Measurements from ENCODE around the gene OCRL. TPM values are rescaled to one million over a fixed set of nuclear protein-coding genes. Genes with fewer than 3 reads are reported as not detected.

The OCRL gene
- polyA plus RNA-seq, 3 donors from 2014 or later = 0.31 TPM; not detected in 2

- Mint-ChIP-seq H3K36me3 (no peaks in the 10 kb centered on the region), H3K27ac (no peak overlapping the region), H3K4me1 (no peaks in the 10 kb centered on the region), H3K9me3 (no peaks in the 10 kb centered on the region), H3K27me3 (ENCODE audit: low read depth in 3 of 3) (peaks cover 0 to 5% (median 0%) of the 10 kb centered on the region in 3 donors), H3K4me3 (no peak overlapping the region)
- DNase-seq = no peak
Observed at GRCh38 chrX:129577877-129578276, 37.8 kb downstream of the OCRL start.

- Mint-ChIP-seq H3K4me1 (no peaks in the 10 kb centered on the region), H3K4me3 (no peak overlapping the region), H3K27ac (no peak overlapping the region), H3K27me3 (ENCODE audit: low read depth in 3 of 3) (peaks cover 0 to 5% (median 2%) of the 10 kb centered on the region in 3 donors), H3K9me3 (no peaks in the 10 kb centered on the region), H3K36me3 (no peaks in the 10 kb centered on the region)
- DNase-seq = no peak
Observed at GRCh38 chrX:129581904-129582303, 41.8 kb downstream of the OCRL start.

- Mint-ChIP-seq H3K27me3 (ENCODE audit: low read depth in 3 of 3) (peaks cover 0 to 4% (median 2%) of the 10 kb centered on the region in 3 donors), H3K9me3 (no peaks in the 10 kb centered on the region), H3K36me3 (peaks cover 0 to 6% (median 0%) of the 10 kb centered on the region in 3 donors), H3K4me1 (no peaks in the 10 kb centered on the region), H3K27ac (no peak overlapping the region), H3K4me3 (no peak overlapping the region)
- no peak for DNase-seq
Observed at GRCh38 chrX:129585167-129585566, 45.1 kb downstream of the OCRL start.

GRCh38 chrX:129585691-129586090 lies 45.6 kb downstream of the OCRL start:
- no peaks in the 10 kb centered on the region for H3K9me3 Mint-ChIP-seq
- peaks cover 0 to 2% (median 0%) of the 10 kb centered on the region in 3 donors for H3K27me3 Mint-ChIP-seq (ENCODE audit: low read depth in 3 of 3)
- DNase-seq = no peak
- peaks cover 0 to 6% (median 0%) of the 10 kb centered on the region in 3 donors for H3K36me3 Mint-ChIP-seq
- no peak overlapping the region for H3K4me3 Mint-ChIP-seq
- no peak overlapping the region for H3K27ac Mint-ChIP-seq
- H3K4me1 Mint-ChIP-seq = no peaks in the 10 kb centered on the region

DNA sequence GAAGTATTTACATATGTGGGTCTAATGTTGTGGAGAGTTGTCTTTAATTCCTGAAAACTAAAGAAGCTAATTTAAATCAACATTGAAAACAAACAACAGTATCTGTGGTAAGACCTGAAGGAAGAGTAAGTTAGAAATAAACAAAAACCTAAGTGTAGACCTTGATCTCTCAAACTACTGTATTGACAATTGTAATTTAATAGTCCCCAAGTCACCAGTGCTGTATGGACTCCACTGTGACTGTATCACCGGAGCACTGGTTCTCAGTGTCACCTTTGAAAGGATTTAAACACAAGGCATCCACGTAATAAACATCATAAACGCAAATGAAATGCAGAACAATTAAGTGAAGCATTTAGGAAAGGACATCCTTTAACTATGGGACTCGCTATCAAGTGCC lies 46.4 kb downstream of the OCRL start:
- no peak overlapping the region for H3K4me3 Mint-ChIP-seq
- H3K4me1 Mint-ChIP-seq = no peaks in the 10 kb centered on the region

GRCh38 chrX:129590596-129590995 lies 50.5 kb downstream of the OCRL start:
- no peaks in the 10 kb centered on the region for H3K4me1 Mint-ChIP-seq

More for the DNA sequence above, 46.4 kb downstream of the OCRL start:
- Mint-ChIP-seq H3K36me3 (peaks cover 0 to 6% (median 0%) of the 10 kb centered on the region in 3 donors), H3K9me3 (no peaks in the 10 kb centered on the region), H3K27me3 (ENCODE audit: low read depth in 3 of 3) (peaks cover 0 to 2% (median 0%) of the 10 kb centered on the region in 3 donors), H3K27ac (no peak overlapping the region)
- DNase-seq = no peak

DNA sequence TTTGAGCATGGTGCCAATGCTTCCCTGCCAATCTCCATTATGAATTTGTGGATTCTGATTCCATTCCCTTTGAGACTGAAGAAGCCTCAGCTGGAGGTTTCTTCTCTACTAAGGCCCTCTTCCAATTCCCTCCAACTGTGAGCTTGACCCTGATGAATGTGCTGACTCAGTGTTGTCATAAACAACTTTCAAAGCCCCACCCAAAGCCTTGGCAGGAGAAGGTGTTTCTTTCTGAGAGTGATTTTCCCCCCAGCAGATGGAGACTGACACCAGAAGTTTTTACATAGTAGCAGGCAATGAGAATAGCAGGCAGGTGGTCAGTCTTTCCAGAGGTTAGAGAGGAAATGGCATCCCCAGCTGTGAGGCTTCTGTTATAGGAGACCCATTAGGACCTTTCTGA lies 53.1 kb downstream of the OCRL start:
- Mint-ChIP-seq H3K36me3 (peaks cover 0 to 6% (median 0%) of the 10 kb centered on the region in 3 donors), H3K27me3 (ENCODE audit: low read depth in 3 of 3) (peaks cover 0 to 1% (median 0%) of the 10 kb centered on the region in 3 donors), H3K4me3 (no peak overlapping the region), H3K4me1 (no peaks in the 10 kb centered on the region), H3K9me3 (no peaks in the 10 kb centered on the region), H3K27ac (no peak overlapping the region)
- no peak for DNase-seq

More at GRCh38 chrX:129590596-129590995, 50.5 kb downstream of the OCRL start:
- no peaks in the 10 kb centered on the region for H3K9me3 Mint-ChIP-seq
- no peak overlapping the region for H3K4me3 Mint-ChIP-seq
- H3K27me3 Mint-ChIP-seq (ENCODE audit: low read depth in 3 of 3) = no peaks in the 10 kb centered on the region
- peaks cover 0 to 6% (median 0%) of the 10 kb centered on the region in 3 donors for H3K36me3 Mint-ChIP-seq
- no peak for DNase-seq
- no peak overlapping the region for H3K27ac Mint-ChIP-seq

GRCh38 chrX:129594781-129595180 lies 54.7 kb downstream of the OCRL start:
- no peak for DNase-seq
- H3K27me3 Mint-ChIP-seq (ENCODE audit: low read depth in 3 of 3) = peaks cover 0 to 6% (median 1%) of the 10 kb centered on the region in 3 donors
- no peaks in the 10 kb centered on the region for H3K9me3 Mint-ChIP-seq
- no peak overlapping the region for H3K27ac Mint-ChIP-seq
- H3K4me3 Mint-ChIP-seq = no peak overlapping the region
- H3K36me3 Mint-ChIP-seq = peaks cover 0 to 4% (median 0%) of the 10 kb centered on the region in 3 donors
- H3K4me1 Mint-ChIP-seq = no peaks in the 10 kb centered on the region

GRCh38 chrX:129596077-129596476 lies 56.0 kb downstream of the OCRL start:
- Mint-ChIP-seq H3K36me3 (no peaks in the 10 kb centered on the region), H3K9me3 (no peaks in the 10 kb centered on the region), H3K27ac (no peak overlapping the region), H3K27me3 (ENCODE audit: low read depth in 3 of 3) (peaks cover 0 to 7% (median 1%) of the 10 kb centered on the region in 3 donors), H3K4me3 (no peak overlapping the region), H3K4me1 (no peaks in the 10 kb centered on the region)
- DNase-seq = no peak

DNA sequence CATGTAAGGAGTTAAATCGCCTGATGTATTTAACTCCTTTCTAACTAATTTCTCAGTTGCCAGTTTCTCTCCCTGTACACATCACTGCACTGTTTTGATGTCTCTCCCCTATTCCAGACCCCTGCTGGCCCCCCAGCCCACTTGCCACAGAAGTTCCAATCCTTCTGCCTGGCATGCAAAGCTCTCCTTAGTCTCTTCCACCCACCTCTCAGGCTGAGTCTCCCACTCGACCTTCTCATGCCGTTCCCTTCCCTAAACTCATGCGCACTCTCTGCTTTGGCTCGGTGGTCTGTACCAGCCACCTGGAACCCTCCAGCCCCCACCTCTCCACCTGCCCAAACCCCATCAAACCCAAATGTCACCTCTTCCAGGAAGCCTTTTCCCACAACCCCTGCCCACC lies 57.8 kb downstream of the OCRL start:
- Mint-ChIP-seq H3K36me3 (no peaks in the 10 kb centered on the region), H3K4me1 (peaks cover 4 to 10% of the 10 kb centered on the region in 2 donors), H3K4me3 (no peak overlapping the region), H3K27ac (no peak overlapping the region), H3K27me3 (ENCODE audit: low read depth in 3 of 3) (peaks cover 0 to 10% (median 3%) of the 10 kb centered on the region in 3 donors), H3K9me3 (no peaks in the 10 kb centered on the region)
- DNase-seq = no peak

- Mint-ChIP-seq H3K9me3 (no peaks in the 10 kb centered on the region), H3K4me1 (peaks cover 17 to 21% of the 10 kb centered on the region in 2 donors), H3K4me3 (no peak overlapping the region), H3K36me3 (no peaks in the 10 kb centered on the region), H3K27me3 (ENCODE audit: low read depth in 3 of 3) (peaks cover 0 to 16% (median 3%) of the 10 kb centered on the region in 3 donors), H3K27ac (no peak overlapping the region)
- no peak for DNase-seq
Observed at GRCh38 chrX:129599499-129599898, 59.4 kb downstream of the OCRL start.

- H3K4me1 Mint-ChIP-seq = peaks cover 22 to 25% of the 10 kb centered on the region in 2 donors
- no peak overlapping the region for H3K4me3 Mint-ChIP-seq
- no peak overlapping the region for H3K27ac Mint-ChIP-seq
- no peaks in the 10 kb centered on the region for H3K9me3 Mint-ChIP-seq
- H3K27me3 Mint-ChIP-seq (ENCODE audit: low read depth in 3 of 3) = peaks cover 0 to 16% (median 3%) of the 10 kb centered on the region in 3 donors
- H3K36me3 Mint-ChIP-seq = no peaks in the 10 kb centered on the region
- no peak for DNase-seq
Observed at GRCh38 chrX:129599996-129600395, 59.9 kb downstream of the OCRL start.

GRCh38 chrX:129600981-129601424 lies 60.9 kb downstream of the OCRL start:
- no peak overlapping the region for H3K27ac Mint-ChIP-seq
- H3K4me1 Mint-ChIP-seq = peaks cover 28 to 32% of the 10 kb centered on the region in 2 donors
- H3K9me3 Mint-ChIP-seq = no peaks in the 10 kb centered on the region
- H3K27me3 Mint-ChIP-seq (ENCODE audit: low read depth in 3 of 3) = peaks cover 0 to 17% (median 5%) of the 10 kb centered on the region in 3 donors
- DNase-seq = peak in 1 of 3 donors; percentile 31
- H3K4me3 Mint-ChIP-seq = no peak overlapping the region
- H3K36me3 Mint-ChIP-seq = no peaks in the 10 kb centered on the region

GRCh38 chrX:129606918-129607317 lies 66.9 kb downstream of the OCRL start:
- no peak overlapping the region for H3K4me3 Mint-ChIP-seq
- H3K9me3 Mint-ChIP-seq = no peaks in the 10 kb centered on the region
- no peak overlapping the region for H3K27ac Mint-ChIP-seq
- peaks cover 0 to 15% (median 6%) of the 10 kb centered on the region in 3 donors for H3K27me3 Mint-ChIP-seq (ENCODE audit: low read depth in 3 of 3)
- H3K36me3 Mint-ChIP-seq = no peaks in the 10 kb centered on the region
- H3K4me1 Mint-ChIP-seq = peaks cover 36 to 38% of the 10 kb centered on the region in 2 donors
- DNase-seq = peak; percentile 50 to 65 (median 59)

DNA sequence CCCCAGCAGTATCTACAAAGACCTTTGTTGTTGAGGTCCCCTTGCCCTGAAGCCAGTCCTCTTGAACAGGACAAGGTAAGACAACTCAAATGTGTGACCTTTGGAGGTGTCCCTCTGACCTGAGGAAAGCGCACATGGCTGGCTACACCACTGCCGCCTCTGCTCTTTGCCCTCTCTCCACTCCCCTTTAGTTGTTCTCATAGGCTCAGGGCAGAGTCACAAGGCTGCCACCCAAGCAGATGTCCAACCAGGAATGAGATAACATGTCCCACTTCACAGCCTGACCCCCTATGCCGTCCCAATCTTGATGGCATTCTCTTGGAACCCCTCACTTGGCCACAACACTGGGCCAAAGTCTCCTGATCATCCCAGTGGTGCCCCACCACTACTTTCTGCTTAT lies 68.4 kb downstream of the OCRL start:
- H3K27me3 Mint-ChIP-seq (ENCODE audit: low read depth in 3 of 3) = peaks cover 0 to 6% (median 5%) of the 10 kb centered on the region in 3 donors
- H3K4me1 Mint-ChIP-seq = peaks cover 29 to 34% of the 10 kb centered on the region in 2 donors
- no peak overlapping the region for H3K4me3 Mint-ChIP-seq
- H3K27ac Mint-ChIP-seq = no peak overlapping the region
- no peaks in the 10 kb centered on the region for H3K9me3 Mint-ChIP-seq
- no peak for DNase-seq
- no peaks in the 10 kb centered on the region for H3K36me3 Mint-ChIP-seq

All from immature natural killer cell (primary cell).